H1 (cell line): ENCODE results near the gene CNGB1.

Source experiments
- CTCF ChIP-seq, 3 experiments: IDR thresholded peaks; 1 replicate in 2 of 3; 2 replicates in 1 of 3; pipeline versions ENCODE4 v1.5.1 to v1.6.1; 2011; ENCODE audit warnings: low read length in 3 of 3, mild to moderate bottlenecking in 3 of 3, inconsistent platforms in 2 of 3, low read depth in 1 of 3, moderate library complexity in 1 of 3; ENCODE audit not compliant: insufficient read depth in 1 of 3; ENCODE audit errors: control extremely low read depth in 1 of 3
- EP300 ChIP-seq, 2 experiments: IDR thresholded peaks; 1 replicate in 1 of 2; 2 replicates in 1 of 2; pipeline ENCODE4 v1.6.1; 2011 to 2012; ENCODE audit warnings: low read depth in 2 of 2, low read length in 2 of 2, mild to moderate bottlenecking in 2 of 2, borderline replicate concordance in 1 of 2, inconsistent platforms in 1 of 2, moderate library complexity in 1 of 2
- EZH2 ChIP-seq: fragments of 200-600 bp; sonication (generic); IDR thresholded peaks from 2 replicates; pipeline ENCODE4 v1.7.1; 2012; ENCODE audit warnings: low read depth, mild to moderate bottlenecking, moderate library complexity, low read length, inconsistent platforms; ENCODE audit not compliant: severe bottlenecking
- GABPA ChIP-seq: IDR thresholded peaks from 2 replicates; pipeline ENCODE4 v1.6.1; 2011; ENCODE audit warnings: mild to moderate bottlenecking, low read length, moderate library complexity, borderline replicate concordance; ENCODE audit not compliant: insufficient read depth
- POLR2A ChIP-seq, 2 experiments: IDR thresholded peaks; 1 replicate in 1 of 2; 2 replicates in 1 of 2; pipeline ENCODE4 v1.6.1; 2011; ENCODE audit warnings: low read depth in 2 of 2, low read length in 2 of 2, mild to moderate bottlenecking in 2 of 2; ENCODE audit errors: control extremely low read depth in 1 of 2
- SP1 ChIP-seq: IDR thresholded peaks from 2 replicates; pipeline ENCODE4 v1.6.1; 2011; ENCODE audit warnings: low read depth, low read length
- TCF12 ChIP-seq: IDR thresholded peaks from 2 replicates; pipeline ENCODE4 v1.6.1; 2011; ENCODE audit warnings: low read depth, mild to moderate bottlenecking, low read length

DNA sequence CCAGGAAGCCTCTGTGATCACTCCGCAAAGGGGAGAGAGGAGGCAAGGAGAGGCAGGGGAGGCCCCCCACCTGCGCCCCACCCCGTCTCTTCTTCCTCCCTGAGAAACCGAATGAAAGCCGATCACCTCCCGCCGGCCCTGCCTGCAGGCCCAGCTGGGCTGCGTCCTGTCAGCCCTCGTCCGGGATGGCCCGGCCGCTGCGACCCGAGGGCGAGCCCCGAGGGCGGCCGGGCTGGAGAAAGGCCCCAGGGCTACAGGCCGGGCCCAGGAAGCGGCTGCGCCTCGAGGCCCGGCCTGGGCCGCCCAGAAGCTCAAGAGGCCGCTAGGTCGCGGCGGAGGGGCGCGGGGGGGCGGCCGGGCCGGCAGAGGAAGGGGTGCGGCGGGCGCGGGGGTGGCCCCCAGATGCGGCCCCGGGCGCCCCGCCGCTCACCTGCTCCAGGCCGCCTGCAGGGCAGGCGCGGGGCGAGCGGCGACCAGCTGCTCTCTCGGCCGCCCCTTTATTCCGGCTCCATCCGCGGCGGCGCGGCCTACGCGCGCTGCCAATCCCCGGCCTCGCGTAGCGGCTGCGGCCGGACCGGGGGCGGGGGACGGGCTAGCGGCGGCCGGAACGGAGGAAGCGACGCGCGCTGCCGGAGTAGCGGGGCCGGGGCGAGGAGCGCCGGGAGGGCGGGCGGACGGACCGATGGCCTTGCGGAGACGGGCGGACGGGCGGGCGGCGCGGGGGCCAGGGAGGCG lies 29.2 kb upstream of the CNGB1 start, which contains the start of gene ZNF319:
- TF ChIP-seq GABPA, result no peak
- no peak for TF ChIP-seq CTCF (IDR thresholded peaks at IDR 0.05; ENCODE audit: control extremely low read depth in 1 of 3, insufficient read depth in 1 of 3, low read depth in 1 of 3, low read length in 3 of 3)
- TF ChIP-seq EZH2, result no peak
- TF ChIP-seq POLR2A (IDR thresholded peaks at IDR 0.05; ENCODE audit: control extremely low read depth in 1 of 2, low read depth in 2 of 2, low read length in 2 of 2), result no peak
- no peak for TF ChIP-seq TCF12
- no peak for TF ChIP-seq EP300 (IDR thresholded peaks at IDR 0.05; ENCODE audit: borderline replicate concordance in 1 of 2, low read depth in 2 of 2, low read length in 2 of 2)
- TF ChIP-seq SP1, result no peak
